ENCODE results near the gene CARD10. TPM values are rescaled to one million over a fixed set of nuclear protein-coding genes. Genes with fewer than 3 reads are reported as not detected.
A peak's percentile ranks its signal among the peaks of the same experiment; 100 is the strongest.

CARD10 gene
- total RNA-seq, 1 experiment from 2014 or later = 17.5 TPM

GRCh38 chr22:37455896-37456295 is 63.3 kb downstream of the CARD10 start (continued):
- no peak for TF ChIP-seq ZBTB43 (CRISPR knock-in tag; IDR thresholded peaks at IDR 0.05)
- TF ChIP-seq ZNF512 (CRISPR knock-in tag; IDR thresholded peaks at IDR 0.05; ENCODE audit: borderline replicate concordance) = no peak
- TF ChIP-seq ARID4B (CRISPR knock-in tag; IDR thresholded peaks at IDR 0.05; ENCODE audit: borderline replicate concordance) = no peak
- TF ChIP-seq USF2 (CRISPR knock-in tag; IDR thresholded peaks at IDR 0.05) = no peak

GRCh38 chr22:37454857-37455686 is 64.1 kb downstream of the CARD10 start:
- H3K9me3 Mint-ChIP-seq = peaks cover 13% of the 10 kb centered on the region
- DNase-seq (ENCODE audit: low spot score) = no peak
- CTCF ChIA-PET = interaction anchor here (0.9 to 3.3 kb wide), 10 partner anchors 20 to 197 kb away, joined by 3 to 17 read pairs (median 4); no protein-coding TSS in a partner anchor
- POLR2A ChIA-PET = interaction anchor here (0.5 kb wide), 1 partner anchor 338 kb away, joined by 3 read pairs; no protein-coding TSS in a partner anchor
- H3K36me3 Mint-ChIP-seq = peaks cover 5% of the 10 kb centered on the region; the same call in 1 of the 2 replicates
- no peak overlapping the region for H3K27ac Mint-ChIP-seq
- H3K4me3 Mint-ChIP-seq = no peak overlapping the region
- TF ChIP-seq ZNF532 (CRISPR knock-in tag; IDR thresholded peaks at IDR 0.05; ENCODE audit: borderline replicate concordance) (no peak), GABPB1 (CRISPR knock-in tag; IDR thresholded peaks at IDR 0.05) (peak; percentile 61; the same call in 1 of the 2 replicates)
- peaks cover 2% of the 10 kb centered on the region; the same call in 1 of the 2 replicates for H3K4me1 Mint-ChIP-seq
- ATAC-seq = no peak
- H3K27me3 Mint-ChIP-seq (ENCODE audit: low read depth) = no peaks in the 10 kb centered on the region; the same call in 1 of the 2 replicates

GRCh38 chr22:37453696-37454095 is 65.5 kb downstream of the CARD10 start:
- ChIA-PET CTCF (interaction anchor here (1.3 to 3.3 kb wide), 4 partner anchors 19 to 137 kb away, joined by 3 to 17 read pairs (median 5); no protein-coding TSS in a partner anchor), POLR2A (no interaction called here)
- H3K9me3 Mint-ChIP-seq = peaks cover 13% of the 10 kb centered on the region
- H3K4me3 Mint-ChIP-seq = no peak overlapping the region
- H3K27me3 Mint-ChIP-seq (ENCODE audit: low read depth) = no peaks in the 10 kb centered on the region; the same call in 1 of the 2 replicates
- peaks cover 2% of the 10 kb centered on the region; the same call in 1 of the 2 replicates for H3K4me1 Mint-ChIP-seq
- no peak overlapping the region for H3K27ac Mint-ChIP-seq
- ATAC-seq (no peak), DNase-seq (ENCODE audit: low spot score) (no peak)
- TF ChIP-seq NFATC4 (CRISPR knock-in tag; IDR thresholded peaks at IDR 0.05) = no peak
- no peak for TF ChIP-seq ZSCAN18 (CRISPR knock-in tag; IDR thresholded peaks at IDR 0.05)
- no peak for TF ChIP-seq NFE2L1 (CRISPR knock-in tag; IDR thresholded peaks at IDR 0.05)
- TF ChIP-seq NR1H2 (CRISPR knock-in tag; IDR thresholded peaks at IDR 0.05) = no peak
- no peak for TF ChIP-seq FOXK1 (CRISPR knock-in tag; IDR thresholded peaks at IDR 0.05)
- no peak for TF ChIP-seq GTF2I (CRISPR knock-in tag; conservative IDR thresholded peaks at IDR 0.05)
- no peak for TF ChIP-seq CDX4 (CRISPR knock-in tag; IDR thresholded peaks at IDR 0.05; ENCODE audit: borderline replicate concordance)
- H3K36me3 Mint-ChIP-seq = peaks cover 5% of the 10 kb centered on the region; the same call in 1 of the 2 replicates

Data from WTC11 (cell line).